Activated CD4-positive, alpha-beta T cell treated with anti-CD3 and anti-CD28 coated beads, Interleukin-2, amount 10 ng/mL, durations not matched to agents 24 days and 14 days (primary cell): Measurements from ENCODE around the gene PHLDB3. TPM values are rescaled to one million over a fixed set of nuclear protein-coding genes. Genes with fewer than 3 reads are reported as not detected.
A peak's percentile ranks its signal among the peaks of the same experiment; 100 is the strongest.

ENCODE experiments used
- DNase-seq: peaks from one replicate; pipeline ENCODE4 v3.0.0; 2022
- H3K27ac Mint-ChIP-seq: one replicate; pipeline ENCODE4 v1.8.0; 2022; ENCODE audit warnings: mild to moderate bottlenecking, mixed read lengths
- H3K27me3 Mint-ChIP-seq: one replicate; pipeline ENCODE4 v1.8.0; 2022; ENCODE audit warnings: mixed read lengths
- H3K36me3 Mint-ChIP-seq: one replicate; pipeline ENCODE4 v1.8.0; 2022; ENCODE audit warnings: low read depth, mild to moderate bottlenecking, mixed read lengths
- H3K4me1 Mint-ChIP-seq: one replicate; pipeline ENCODE4 v1.8.0; 2021; ENCODE audit warnings: mixed read lengths
- H3K4me3 Mint-ChIP-seq: one replicate; pipeline ENCODE4 v1.8.0; 2022; ENCODE audit warnings: mild to moderate bottlenecking, moderate library complexity, mixed read lengths
- H3K9me3 Mint-ChIP-seq: one replicate; pipeline ENCODE4 v1.8.0; 2021; ENCODE audit warnings: mixed read lengths
- intact Hi-C: fragments of 100-400 bp; cut with micrococcal nuclease; formaldehyde crosslinking; loops from one replicate; pipeline ENCODE4 v1.15.1; 2023
- total RNA-seq: library from RNA; stranded (reverse); gene quantifications from 2 replicates; pipeline ENCODE4 v1.2.3, GENCODE V29; 2022

The PHLDB3 gene
- total RNA-seq, 1 donor from 2014 or later = 26.7 TPM

DNA sequence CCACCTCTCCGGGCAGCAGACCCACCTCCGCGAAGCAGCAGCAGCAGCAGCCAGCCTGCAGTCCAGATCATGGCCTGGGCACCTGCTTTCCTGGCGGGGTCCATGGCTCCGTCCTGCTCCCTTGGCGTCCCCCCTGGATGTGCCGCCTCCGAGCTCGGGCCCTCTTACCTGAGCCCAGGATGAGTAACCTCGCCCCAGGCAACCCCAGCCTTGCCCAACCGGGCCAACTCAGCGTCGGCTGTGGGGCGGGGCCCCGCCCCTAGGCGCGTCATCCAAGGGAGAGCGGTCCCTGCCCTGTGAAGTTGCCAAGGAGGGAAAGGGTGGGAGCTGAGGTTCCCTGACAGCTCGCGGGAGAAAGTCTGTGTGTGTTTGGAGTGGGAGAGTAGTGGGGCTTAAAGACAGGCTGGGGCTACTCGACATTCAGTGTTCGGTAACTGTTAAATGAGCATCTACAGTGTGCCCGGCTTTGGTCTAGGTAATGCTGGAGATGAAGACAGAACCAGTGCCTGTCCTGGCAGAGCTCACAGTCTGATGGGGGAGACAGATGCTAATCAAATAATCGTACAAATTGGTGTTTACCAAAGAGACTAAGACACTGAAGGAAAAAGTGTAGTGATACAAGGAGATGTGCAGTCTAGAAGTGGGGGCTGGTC is 39.0 kb downstream of the PHLDB3 start, which contains the start of gene LYPD3:
TSS of gene LYPD3 (minus strand) at position 141 of the 653 bp plus-strand sequence. CDS start at position 104, 37 bp downstream.
- Mint-ChIP-seq H3K36me3 (peaks cover 1% of the 10 kb centered on the region), H3K27ac (peak within 1 kb of the TSS; percentile 61), H3K9me3 (no peaks in the 10 kb centered on the region), H3K4me3 (peak within 1 kb of the TSS; percentile 92), H3K4me1 (peaks cover 53% of the 10 kb centered on the region), H3K27me3 (no peaks in the 10 kb centered on the region)
- DNase-seq = no peak
- intact Hi-C loops = loop anchor here (10.0 kb wide), 1 partner anchor 289 kb away; the partner anchor contains the start of gene SMG9

- peak overlapping the region; percentile 93 for H3K27ac Mint-ChIP-seq
- intact Hi-C loops = loop anchor here (1.0 to 10.0 kb wide), 3 partner anchors 11 to 291 kb away; partner anchors contain the start of gene SMG9
- H3K27me3 Mint-ChIP-seq = no peaks in the 10 kb centered on the region
- H3K9me3 Mint-ChIP-seq = no peaks in the 10 kb centered on the region
- peak overlapping the region; percentile 92 for H3K4me3 Mint-ChIP-seq
- peaks cover 1% of the 10 kb centered on the region for H3K36me3 Mint-ChIP-seq
- peaks cover 45% of the 10 kb centered on the region for H3K4me1 Mint-ChIP-seq
- DNase-seq = peak; percentile 94
These were observed 40.3 kb downstream of the PHLDB3 start for GRCh38 chr19:43464134-43464775.

- Mint-ChIP-seq H3K36me3 (peaks cover 1% of the 10 kb centered on the region), H3K27ac (peak overlapping the region; percentile 93), H3K27me3 (no peaks in the 10 kb centered on the region), H3K9me3 (no peaks in the 10 kb centered on the region), H3K4me3 (peak overlapping the region; percentile 92), H3K4me1 (peaks cover 40% of the 10 kb centered on the region)
- peak; percentile 99 for DNase-seq
- intact Hi-C loops = loop anchor here (1.0 to 10.0 kb wide), 6 partner anchors 12 to 291 kb away; partner anchors contain the start of genes PHLDB3, PINLYP, SMG9 and XRCC1
These were observed 41.0 kb downstream of the PHLDB3 start for GRCh38 chr19:43463381-43464133.

DNA sequence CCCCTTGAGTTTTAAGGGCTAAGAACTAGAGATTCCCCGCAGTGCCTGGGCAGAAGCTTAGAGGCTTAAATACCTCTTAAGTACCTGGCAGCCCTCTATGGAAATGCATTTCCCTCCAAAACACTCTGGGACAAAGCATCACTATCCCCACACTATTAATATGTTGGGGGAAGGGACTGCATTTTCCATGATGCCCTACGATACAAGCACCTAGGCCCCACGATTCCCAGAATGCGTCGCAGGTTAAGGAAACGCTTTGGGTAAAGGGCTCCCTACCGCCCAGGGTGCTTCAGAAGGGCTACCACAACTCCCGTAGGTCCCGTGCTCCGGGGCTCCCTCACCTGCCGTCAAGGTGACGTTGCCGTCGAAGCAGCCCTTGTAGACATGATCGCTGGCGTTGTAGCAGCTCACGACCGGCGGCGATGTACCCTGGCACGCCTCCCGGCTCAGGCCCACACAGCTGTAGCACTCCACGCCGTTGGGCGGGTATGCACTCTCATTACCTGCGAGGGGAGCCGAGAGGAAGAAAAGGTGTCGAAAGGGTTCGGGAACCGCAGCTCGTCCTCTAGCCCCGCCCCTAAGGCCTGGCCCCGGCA is 41.7 kb downstream of the PHLDB3 start:
- DNase-seq = no peak
- Mint-ChIP-seq H3K4me1 (peaks cover 33% of the 10 kb centered on the region), H3K27me3 (no peaks in the 10 kb centered on the region), H3K27ac (peak overlapping the region; percentile 93), H3K36me3 (peaks cover 1% of the 10 kb centered on the region), H3K9me3 (no peaks in the 10 kb centered on the region), H3K4me3 (peak overlapping the region; percentile 92)
- intact Hi-C loops = loop anchor here (1.0 to 10.0 kb wide), 4 partner anchors 41 to 292 kb away; partner anchors contain the start of genes PHLDB3, PINLYP, SMG9 and XRCC1

DNA sequence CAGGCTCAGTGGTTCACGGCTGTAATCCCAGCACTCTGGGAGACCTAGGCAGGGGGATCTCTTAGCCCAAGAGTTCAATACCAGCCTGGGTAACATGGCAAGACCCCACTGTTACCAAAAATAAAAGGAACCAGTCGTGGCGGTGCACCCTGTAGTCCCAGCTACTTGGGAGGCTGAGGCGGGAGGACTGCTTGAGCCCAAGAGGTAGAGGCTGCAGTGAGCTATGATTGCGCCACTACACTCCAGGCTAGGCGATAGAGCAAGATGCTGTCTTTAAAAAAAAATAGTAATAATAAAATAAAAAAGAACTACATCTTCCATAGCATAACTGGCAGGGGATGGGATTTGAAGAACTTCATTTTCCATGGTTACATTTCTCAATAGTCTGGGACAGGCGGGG is 42.2 kb downstream of the PHLDB3 start:
- intact Hi-C loops = loop anchor here (10.0 kb wide), 1 partner anchor 292 kb away; the partner anchor contains the start of gene SMG9
- H3K36me3 Mint-ChIP-seq = peaks cover 1% of the 10 kb centered on the region
- peak overlapping the region; percentile 92 for H3K4me3 Mint-ChIP-seq
- H3K9me3 Mint-ChIP-seq = no peaks in the 10 kb centered on the region
- H3K27ac Mint-ChIP-seq = peak overlapping the region; percentile 84
- no peak for DNase-seq
- H3K27me3 Mint-ChIP-seq = no peaks in the 10 kb centered on the region
- peaks cover 34% of the 10 kb centered on the region for H3K4me1 Mint-ChIP-seq

DNA sequence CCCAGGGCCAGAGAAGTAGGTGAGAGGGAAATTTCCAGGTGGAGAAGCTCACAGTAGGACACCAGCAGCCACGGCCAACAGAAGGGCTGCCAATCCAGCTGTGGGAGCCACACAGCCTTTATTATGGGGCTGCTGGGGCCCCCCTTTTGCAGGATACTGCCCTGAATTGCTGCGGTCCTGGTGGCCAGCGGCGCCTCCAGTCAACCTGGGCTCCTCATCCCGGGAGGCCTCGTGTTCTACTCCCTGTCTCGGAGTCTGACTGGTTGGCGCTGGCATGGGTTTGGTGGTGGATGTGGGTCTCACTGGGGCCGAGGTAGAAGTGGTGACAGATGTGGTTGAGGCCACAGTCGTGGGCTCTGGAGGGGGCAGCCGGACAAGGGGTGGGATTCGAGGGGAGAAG is 43.2 kb downstream of the PHLDB3 start:
- intact Hi-C loops = loop anchor here (10.0 kb wide), 1 partner anchor 293 kb away; the partner anchor contains the start of gene SMG9
- H3K4me3 Mint-ChIP-seq = peak overlapping the region; percentile 92
- H3K27ac Mint-ChIP-seq = peak overlapping the region; percentile 84
- H3K36me3 Mint-ChIP-seq = peaks cover 1% of the 10 kb centered on the region
- H3K27me3 Mint-ChIP-seq = no peaks in the 10 kb centered on the region
- H3K9me3 Mint-ChIP-seq = no peaks in the 10 kb centered on the region
- H3K4me1 Mint-ChIP-seq = peaks cover 30% of the 10 kb centered on the region
- no peak for DNase-seq

- H3K27me3 Mint-ChIP-seq = no peaks in the 10 kb centered on the region
- H3K4me3 Mint-ChIP-seq = no peak overlapping the region
These were observed 44.1 kb downstream of the PHLDB3 start for GRCh38 chr19:43460362-43461016.

GRCh38 chr19:43457809-43458208 is 46.7 kb downstream of the PHLDB3 start:
- no peak overlapping the region for H3K4me3 Mint-ChIP-seq
- no peaks in the 10 kb centered on the region for H3K27me3 Mint-ChIP-seq
- DNase-seq = no peak
- H3K27ac Mint-ChIP-seq = peak overlapping the region; percentile 45
- H3K4me1 Mint-ChIP-seq = peaks cover 24% of the 10 kb centered on the region
- no peaks in the 10 kb centered on the region for H3K9me3 Mint-ChIP-seq
- intact Hi-C loops = no loop called here
- peaks cover 1% of the 10 kb centered on the region for H3K36me3 Mint-ChIP-seq

More at GRCh38 chr19:43460362-43461016, 44.1 kb downstream of the PHLDB3 start:
- no peak for DNase-seq
- Mint-ChIP-seq H3K27ac (no peak overlapping the region), H3K4me1 (peaks cover 27% of the 10 kb centered on the region), H3K36me3 (peaks cover 1% of the 10 kb centered on the region), H3K9me3 (no peaks in the 10 kb centered on the region)
- intact Hi-C loops = loop anchor here (10.0 kb wide), 1 partner anchor 294 kb away; the partner anchor contains the start of gene SMG9

DNA sequence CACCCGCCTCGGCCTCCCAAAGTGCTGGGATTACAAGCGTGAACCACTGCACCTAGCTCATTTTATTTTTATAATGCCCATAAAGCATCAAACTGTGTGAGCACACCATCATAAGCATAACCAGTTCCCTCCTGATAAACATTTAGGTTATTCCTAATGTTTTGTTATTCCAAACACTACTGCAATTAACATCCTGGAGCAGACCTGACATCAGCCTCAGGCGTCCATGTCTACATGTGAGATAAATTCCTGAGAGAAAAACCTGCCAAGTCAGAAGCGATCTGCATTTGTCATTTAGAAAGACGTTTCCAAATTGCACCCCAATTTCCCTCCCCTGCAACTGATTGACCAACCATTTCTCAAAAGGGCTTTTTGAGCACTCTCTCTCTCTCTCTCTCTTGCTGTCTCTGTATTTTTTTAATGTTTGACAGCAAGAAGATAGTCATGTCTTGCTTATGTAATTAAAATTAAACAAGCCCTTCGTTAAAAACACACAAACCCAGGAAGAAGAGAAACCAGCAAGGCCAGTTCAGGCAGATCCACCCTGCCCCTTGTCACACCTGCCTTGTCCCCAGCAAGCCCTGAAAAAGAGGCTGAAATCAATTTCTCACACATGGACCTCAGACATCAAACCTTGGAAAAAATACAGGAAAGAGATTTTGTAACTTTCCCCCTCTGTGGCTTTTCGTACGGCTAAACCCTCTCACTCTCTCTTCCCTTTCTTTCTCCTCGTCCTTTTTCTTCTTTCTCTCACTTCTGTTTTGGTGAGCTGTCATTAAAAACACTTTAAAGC is 49.0 kb downstream of the PHLDB3 start:
- Mint-ChIP-seq H3K9me3 (peaks cover 6% of the 10 kb centered on the region), H3K27ac (no peak overlapping the region)
- intact Hi-C loops = no loop called here

DNA sequence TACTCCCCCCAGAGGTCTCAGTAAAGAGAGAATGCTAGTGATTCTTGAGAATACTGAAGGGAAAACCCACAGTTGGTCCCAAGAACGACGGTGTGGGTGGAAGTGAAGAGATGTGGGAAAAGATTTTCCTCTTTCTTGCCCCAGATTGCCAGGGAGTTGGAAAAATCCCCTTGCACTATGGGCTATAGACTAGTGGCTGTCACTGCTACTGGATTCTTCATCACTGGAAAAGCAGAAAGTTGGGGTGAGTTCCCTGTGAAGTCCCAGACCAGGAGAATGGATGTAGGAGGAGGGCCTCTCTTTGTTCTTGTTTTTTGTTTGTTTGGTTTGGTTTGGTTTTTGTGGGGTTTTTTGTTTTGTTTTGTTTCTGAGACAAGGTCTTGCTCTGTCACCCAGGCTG is 50.5 kb downstream of the PHLDB3 start:
- DNase-seq = no peak
- Mint-ChIP-seq H3K36me3 (no peaks in the 10 kb centered on the region), H3K27me3 (no peaks in the 10 kb centered on the region), H3K27ac (no peak overlapping the region), H3K4me1 (peaks cover 28% of the 10 kb centered on the region), H3K9me3 (peaks cover 6% of the 10 kb centered on the region), H3K4me3 (no peak overlapping the region)
- intact Hi-C loops = no loop called here

More for the DNA sequence above, 49.0 kb downstream of the PHLDB3 start:
- Mint-ChIP-seq H3K4me1 (peaks cover 23% of the 10 kb centered on the region), H3K27me3 (no peaks in the 10 kb centered on the region), H3K4me3 (no peak overlapping the region), H3K36me3 (no peaks in the 10 kb centered on the region)
- DNase-seq = no peak

- intact Hi-C loops = no loop called here
- Mint-ChIP-seq H3K9me3 (peaks cover 6% of the 10 kb centered on the region), H3K4me1 (peaks cover 25% of the 10 kb centered on the region), H3K36me3 (no peaks in the 10 kb centered on the region), H3K27ac (no peak overlapping the region), H3K27me3 (no peaks in the 10 kb centered on the region), H3K4me3 (no peak overlapping the region)
- DNase-seq = no peak
These were observed 52.0 kb downstream of the PHLDB3 start for GRCh38 chr19:43452582-43452981.

DNA sequence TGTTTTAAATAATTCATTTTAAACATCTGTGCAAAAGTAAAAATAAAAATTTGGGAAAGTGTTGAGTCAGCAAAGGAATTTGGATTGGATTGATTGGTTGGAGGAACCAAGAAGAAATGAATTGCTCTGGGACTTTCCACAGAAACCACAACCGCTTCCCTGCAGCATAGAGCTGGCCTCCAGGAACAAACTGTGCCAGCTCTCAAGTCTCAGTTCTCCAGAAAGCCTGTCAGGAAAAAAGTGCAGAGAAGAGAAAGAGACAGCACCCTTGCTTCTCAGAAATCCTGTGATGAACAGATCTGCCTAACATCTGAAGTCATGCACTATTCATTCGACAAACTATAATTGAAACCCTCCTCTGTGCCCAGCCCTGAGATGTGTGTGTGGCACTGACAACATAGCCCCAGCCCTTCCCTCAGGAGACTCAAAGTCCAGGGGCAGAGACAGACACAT is 54.0 kb downstream of the PHLDB3 start:
- DNase-seq = peak; percentile 68
- intact Hi-C loops = no loop called here
- H3K27me3 Mint-ChIP-seq = no peaks in the 10 kb centered on the region
- peak overlapping the region; percentile 86 for H3K27ac Mint-ChIP-seq
- peaks cover 6% of the 10 kb centered on the region for H3K9me3 Mint-ChIP-seq
- peaks cover 31% of the 10 kb centered on the region for H3K4me1 Mint-ChIP-seq
- peak overlapping the region; percentile 16 for H3K4me3 Mint-ChIP-seq
- H3K36me3 Mint-ChIP-seq = no peaks in the 10 kb centered on the region
